BLaER1 (cell line): ENCODE data around the gene PCDH7.

ENCODE experiments used
- H3K27ac ChIP-seq: shearing (Covaris generic); formaldehyde crosslinking; 2 replicates; pipeline ENCODE4 v1.8.1; 2022
- H3K27me3 ChIP-seq: shearing (Covaris generic); formaldehyde crosslinking; 2 replicates; pipeline ENCODE4 v1.8.1; 2022
- H3K36me3 ChIP-seq: shearing (Covaris generic); formaldehyde crosslinking; 2 replicates; pipeline ENCODE4 v1.8.1; 2022
- H3K4me1 ChIP-seq: shearing (Covaris generic); formaldehyde crosslinking; 2 replicates; pipeline ENCODE4 v1.8.1; 2022
- H3K4me2 ChIP-seq: shearing (Covaris generic); formaldehyde crosslinking; 2 replicates; pipeline ENCODE4 v1.8.1; 2022
- H3K4me3 ChIP-seq: shearing (Covaris generic); formaldehyde crosslinking; 2 replicates; pipeline ENCODE4 v1.8.1; 2022
- H3K9ac ChIP-seq: shearing (Covaris generic); formaldehyde crosslinking; 2 replicates; pipeline ENCODE4 v1.8.1; 2022
- H3K9me3 ChIP-seq: shearing (Covaris generic); formaldehyde crosslinking; 2 replicates; pipeline ENCODE4 v1.8.1; 2022
- H4K20me1 ChIP-seq: shearing (Covaris generic); formaldehyde crosslinking; 2 replicates; pipeline ENCODE4 v1.8.1; 2022
- Cebpa-rat ChIP-seq: shearing (Covaris generic); IDR thresholded peaks from 2 replicates; pipeline ENCODE4 v1.8.1; 2022

PCDH7 gene, protein sequence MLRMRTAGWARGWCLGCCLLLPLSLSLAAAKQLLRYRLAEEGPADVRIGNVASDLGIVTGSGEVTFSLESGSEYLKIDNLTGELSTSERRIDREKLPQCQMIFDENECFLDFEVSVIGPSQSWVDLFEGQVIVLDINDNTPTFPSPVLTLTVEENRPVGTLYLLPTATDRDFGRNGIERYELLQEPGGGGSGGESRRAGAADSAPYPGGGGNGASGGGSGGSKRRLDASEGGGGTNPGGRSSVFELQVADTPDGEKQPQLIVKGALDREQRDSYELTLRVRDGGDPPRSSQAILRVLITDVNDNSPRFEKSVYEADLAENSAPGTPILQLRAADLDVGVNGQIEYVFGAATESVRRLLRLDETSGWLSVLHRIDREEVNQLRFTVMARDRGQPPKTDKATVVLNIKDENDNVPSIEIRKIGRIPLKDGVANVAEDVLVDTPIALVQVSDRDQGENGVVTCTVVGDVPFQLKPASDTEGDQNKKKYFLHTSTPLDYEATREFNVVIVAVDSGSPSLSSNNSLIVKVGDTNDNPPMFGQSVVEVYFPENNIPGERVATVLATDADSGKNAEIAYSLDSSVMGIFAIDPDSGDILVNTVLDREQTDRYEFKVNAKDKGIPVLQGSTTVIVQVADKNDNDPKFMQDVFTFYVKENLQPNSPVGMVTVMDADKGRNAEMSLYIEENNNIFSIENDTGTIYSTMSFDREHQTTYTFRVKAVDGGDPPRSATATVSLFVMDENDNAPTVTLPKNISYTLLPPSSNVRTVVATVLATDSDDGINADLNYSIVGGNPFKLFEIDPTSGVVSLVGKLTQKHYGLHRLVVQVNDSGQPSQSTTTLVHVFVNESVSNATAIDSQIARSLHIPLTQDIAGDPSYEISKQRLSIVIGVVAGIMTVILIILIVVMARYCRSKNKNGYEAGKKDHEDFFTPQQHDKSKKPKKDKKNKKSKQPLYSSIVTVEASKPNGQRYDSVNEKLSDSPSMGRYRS (N-terminal part only)

DNA sequence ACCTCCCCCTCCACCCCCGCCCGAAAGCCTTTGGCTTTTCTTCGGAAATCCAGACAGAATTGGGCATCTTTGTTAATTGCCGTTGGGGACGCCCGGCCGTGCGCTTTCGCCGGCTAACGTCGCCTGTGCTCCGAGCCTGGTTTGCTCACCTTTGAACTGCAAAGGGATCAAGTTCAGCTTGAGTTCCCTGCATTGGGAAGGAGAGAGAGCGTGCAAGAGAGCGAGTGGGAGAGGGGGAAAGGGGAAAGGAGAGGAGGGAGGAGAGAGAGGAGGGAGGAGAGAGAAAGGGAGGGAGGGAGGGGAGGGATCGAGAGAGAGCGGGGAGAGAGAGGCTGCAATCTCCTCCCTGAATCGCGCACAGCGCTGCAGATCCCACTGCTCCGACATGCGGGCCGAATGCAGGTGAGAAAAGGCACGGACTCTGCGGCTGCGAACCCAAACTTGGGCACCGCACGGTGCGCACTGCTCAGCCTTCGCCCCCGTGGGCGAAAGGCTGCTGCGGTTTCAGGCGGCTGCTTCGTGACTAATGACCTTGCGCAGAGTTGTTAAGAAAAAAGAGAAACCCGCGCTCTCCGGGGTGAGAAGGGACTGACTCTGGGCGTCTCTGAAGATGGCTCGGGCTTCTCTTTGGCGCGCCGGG, at the start of gene PCDH7:
Gene PCDH7 (plus strand): TSS at position 349 of the 640 bp plus-strand sequence. CDS start 1,054 bp downstream, outside the sequence.
- Histone ChIP-seq H3K27me3 (peaks cover 47% of the 10 kb centered on the region), H3K4me3 (peak within 1 kb of the TSS; percentile 68), H3K36me3 (no peaks in the 10 kb centered on the region), H3K4me1 (peaks cover 34% of the 10 kb centered on the region), H3K9me3 (peaks cover 21% of the 10 kb centered on the region; the same call in 1 of the 2 replicates), H3K27ac (no peak within 1 kb of the TSS), H3K9ac (peak within 1 kb of the TSS; percentile 5; the same call in 1 of the 2 replicates), H4K20me1 (peaks cover 19% of the 10 kb centered on the region), H3K4me2 (peak within 1 kb of the TSS; percentile 98)
- TF ChIP-seq Cebpa-rat: no peak

- Histone ChIP-seq H4K20me1 (no peaks in the 10 kb centered on the region), H3K9me3 (peaks cover 1% of the 10 kb centered on the region), H3K4me3 (no peak overlapping the region), H3K9ac (no peak overlapping the region), H3K27me3 (no peaks in the 10 kb centered on the region), H3K4me1 (no peaks in the 10 kb centered on the region), H3K27ac (no peak overlapping the region), H3K36me3 (no peaks in the 10 kb centered on the region), H3K4me2 (no peak overlapping the region)
- TF ChIP-seq Cebpa-rat: no peak
Measured at GRCh38 chr4:30671926-30672448, 48.2 kb upstream of the PCDH7 start.

GRCh38 chr4:30696191-30696590, 24.0 kb upstream of the PCDH7 start:
- Histone ChIP-seq H3K9me3 (no peaks in the 10 kb centered on the region), H3K27ac (no peak overlapping the region), H3K4me2 (no peak overlapping the region), H3K9ac (no peak overlapping the region), H3K4me3 (no peak overlapping the region), H3K27me3 (no peaks in the 10 kb centered on the region), H4K20me1 (no peaks in the 10 kb centered on the region), H3K4me1 (no peaks in the 10 kb centered on the region), H3K36me3 (no peaks in the 10 kb centered on the region)
- TF ChIP-seq Cebpa-rat: no peak

DNA sequence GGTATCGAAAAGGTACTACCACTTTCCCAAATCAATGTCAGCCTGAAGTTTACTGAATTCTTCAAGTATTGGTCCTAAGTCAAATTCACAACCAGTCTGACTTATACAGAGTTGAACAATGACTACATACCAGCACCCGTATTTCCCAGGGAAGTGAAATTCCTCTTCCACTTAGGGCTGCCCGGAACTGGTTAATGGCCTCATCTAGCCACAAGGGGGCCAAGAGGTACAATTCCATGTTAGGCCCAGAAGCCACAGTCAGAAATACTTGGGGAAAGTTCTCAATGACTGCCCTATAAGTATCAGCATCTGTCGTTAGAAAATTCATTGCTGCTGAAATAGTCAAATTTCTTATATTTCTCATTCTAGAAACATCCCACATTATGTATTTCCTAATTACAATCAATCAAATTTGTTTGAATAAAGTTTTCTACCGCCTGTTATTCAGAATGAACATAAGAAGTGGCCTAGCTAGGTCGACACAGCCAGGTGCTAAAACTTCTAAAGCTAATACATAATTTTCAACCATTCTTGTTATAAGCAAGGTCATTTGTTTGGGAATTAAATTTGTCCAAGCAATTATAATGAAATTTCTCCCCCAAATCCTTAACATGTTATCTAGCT, 5.6 kb upstream of the PCDH7 start:
- Histone ChIP-seq H3K9ac (no peak overlapping the region), H3K9me3 (peaks cover 12% of the 10 kb centered on the region), H4K20me1 (peaks cover 15% of the 10 kb centered on the region), H3K36me3 (no peaks in the 10 kb centered on the region), H3K27ac (no peak overlapping the region), H3K4me3 (no peak overlapping the region), H3K4me2 (no peak overlapping the region), H3K27me3 (peaks cover 24% of the 10 kb centered on the region), H3K4me1 (peaks cover 29% of the 10 kb centered on the region)
- no peak for TF ChIP-seq Cebpa-rat

- Histone ChIP-seq H3K4me1 (peaks cover 34% of the 10 kb centered on the region), H3K9ac (no peak overlapping the region), H3K36me3 (no peaks in the 10 kb centered on the region), H3K27ac (no peak overlapping the region), H3K4me2 (peak overlapping the region; percentile 96), H4K20me1 (peaks cover 19% of the 10 kb centered on the region), H3K9me3 (peaks cover 3% of the 10 kb centered on the region; the same call in 1 of the 2 replicates), H3K27me3 (peaks cover 40% of the 10 kb centered on the region), H3K4me3 (peak overlapping the region; percentile 69)
- TF ChIP-seq Cebpa-rat: no peak
Measured at GRCh38 chr4:30716158-30716557, 4.0 kb upstream of the PCDH7 start.

DNA sequence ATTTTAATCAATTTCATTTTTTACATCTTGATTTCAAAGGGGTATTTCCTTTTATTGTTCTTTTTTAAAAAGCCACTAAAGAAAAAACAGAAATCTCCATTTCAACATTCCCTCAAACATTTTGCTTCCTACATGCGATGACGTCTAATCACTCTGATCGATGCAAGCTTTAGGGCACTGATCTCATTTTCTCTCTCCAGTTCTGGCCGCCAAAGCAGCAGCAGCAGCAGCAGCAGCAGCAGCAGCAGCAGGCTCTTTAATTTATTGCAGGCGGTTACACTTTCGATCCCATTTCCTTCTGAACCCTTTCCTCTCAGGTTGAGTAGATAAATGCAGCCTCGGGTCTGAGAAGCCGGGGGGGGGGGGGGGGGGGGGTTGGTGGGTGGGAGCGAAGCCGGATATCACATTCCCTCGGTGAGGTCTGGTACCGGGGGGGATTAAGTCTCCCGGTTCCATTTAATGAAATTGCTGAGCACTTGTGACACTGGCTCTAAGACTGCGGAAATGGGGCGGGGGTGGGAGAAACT, 3.4 kb upstream of the PCDH7 start:
- Histone ChIP-seq H3K9ac (no peak overlapping the region; the same call in 1 of the 2 replicates), H3K4me2 (peak overlapping the region; percentile 96), H3K27me3 (peaks cover 46% of the 10 kb centered on the region), H3K4me1 (peaks cover 34% of the 10 kb centered on the region), H3K36me3 (no peaks in the 10 kb centered on the region), H3K4me3 (peak overlapping the region; percentile 69), H3K27ac (no peak overlapping the region), H4K20me1 (peaks cover 19% of the 10 kb centered on the region), H3K9me3 (peaks cover 9% of the 10 kb centered on the region; the same call in 1 of the 2 replicates)
- TF ChIP-seq Cebpa-rat: no peak

DNA sequence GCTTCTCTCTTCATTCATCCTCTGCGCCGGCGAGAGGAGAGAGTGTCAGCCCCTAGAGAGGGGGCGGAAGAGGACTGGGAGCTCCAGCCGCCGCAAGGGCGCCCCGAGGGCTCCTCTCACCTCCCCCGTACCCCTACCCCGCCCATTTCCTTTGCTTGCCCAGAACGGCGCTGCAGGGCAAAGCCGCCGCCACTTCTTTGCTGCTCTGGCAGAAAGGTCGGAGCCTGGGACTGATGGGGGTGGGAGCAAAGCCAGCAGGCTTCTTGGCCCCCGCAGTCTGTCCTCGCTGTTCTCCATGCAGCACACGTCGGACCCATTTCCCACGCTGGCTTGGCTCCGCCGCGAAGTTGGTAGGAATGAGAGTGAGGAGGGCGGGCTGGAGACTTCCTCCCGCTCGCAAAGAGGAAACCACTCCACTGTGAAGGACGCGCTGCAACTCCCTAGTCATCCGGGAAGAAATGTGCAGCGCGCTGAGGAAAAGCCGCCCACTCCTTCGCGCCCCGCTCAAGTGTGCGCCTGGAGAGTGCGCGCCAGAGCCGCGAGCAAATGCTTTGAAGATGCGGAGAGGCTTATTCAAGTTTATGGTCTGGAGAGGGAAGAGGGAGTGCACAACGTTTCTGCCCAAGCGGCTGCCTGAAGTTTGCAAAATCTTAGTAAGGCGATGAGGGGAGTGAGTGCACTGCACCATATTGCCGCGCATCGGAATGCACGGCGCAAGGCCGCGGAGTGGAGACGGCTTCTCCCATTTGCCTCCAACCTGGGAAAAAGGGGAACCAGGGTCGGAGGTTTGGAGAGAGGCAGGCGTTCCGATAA, 2.8 kb upstream of the PCDH7 start:
- Histone ChIP-seq H3K9me3 (peaks cover 16% of the 10 kb centered on the region; the same call in 1 of the 2 replicates), H3K27me3 (peaks cover 47% of the 10 kb centered on the region), H3K4me2 (peak overlapping the region; percentile 96), H3K27ac (no peak overlapping the region), H3K4me1 (peaks cover 34% of the 10 kb centered on the region), H3K36me3 (no peaks in the 10 kb centered on the region), H3K9ac (no peak overlapping the region), H4K20me1 (peaks cover 19% of the 10 kb centered on the region), H3K4me3 (peak overlapping the region; percentile 69)
- no peak for TF ChIP-seq Cebpa-rat

- Histone ChIP-seq H3K9me3 (peaks cover 21% of the 10 kb centered on the region; the same call in 1 of the 2 replicates), H3K36me3 (no peaks in the 10 kb centered on the region), H3K4me1 (peaks cover 34% of the 10 kb centered on the region), H3K4me2 (peak overlapping the region; percentile 96), H3K4me3 (peak overlapping the region; percentile 69), H3K27me3 (peaks cover 47% of the 10 kb centered on the region), H3K27ac (no peak overlapping the region), H4K20me1 (peaks cover 19% of the 10 kb centered on the region), H3K9ac (no peak overlapping the region)
- TF ChIP-seq Cebpa-rat: no peak
Measured at GRCh38 chr4:30718021-30718542, 2.1 kb upstream of the PCDH7 start.
